ENCODE data around the gene CORO2B.

Gene CORO2B

DNA sequence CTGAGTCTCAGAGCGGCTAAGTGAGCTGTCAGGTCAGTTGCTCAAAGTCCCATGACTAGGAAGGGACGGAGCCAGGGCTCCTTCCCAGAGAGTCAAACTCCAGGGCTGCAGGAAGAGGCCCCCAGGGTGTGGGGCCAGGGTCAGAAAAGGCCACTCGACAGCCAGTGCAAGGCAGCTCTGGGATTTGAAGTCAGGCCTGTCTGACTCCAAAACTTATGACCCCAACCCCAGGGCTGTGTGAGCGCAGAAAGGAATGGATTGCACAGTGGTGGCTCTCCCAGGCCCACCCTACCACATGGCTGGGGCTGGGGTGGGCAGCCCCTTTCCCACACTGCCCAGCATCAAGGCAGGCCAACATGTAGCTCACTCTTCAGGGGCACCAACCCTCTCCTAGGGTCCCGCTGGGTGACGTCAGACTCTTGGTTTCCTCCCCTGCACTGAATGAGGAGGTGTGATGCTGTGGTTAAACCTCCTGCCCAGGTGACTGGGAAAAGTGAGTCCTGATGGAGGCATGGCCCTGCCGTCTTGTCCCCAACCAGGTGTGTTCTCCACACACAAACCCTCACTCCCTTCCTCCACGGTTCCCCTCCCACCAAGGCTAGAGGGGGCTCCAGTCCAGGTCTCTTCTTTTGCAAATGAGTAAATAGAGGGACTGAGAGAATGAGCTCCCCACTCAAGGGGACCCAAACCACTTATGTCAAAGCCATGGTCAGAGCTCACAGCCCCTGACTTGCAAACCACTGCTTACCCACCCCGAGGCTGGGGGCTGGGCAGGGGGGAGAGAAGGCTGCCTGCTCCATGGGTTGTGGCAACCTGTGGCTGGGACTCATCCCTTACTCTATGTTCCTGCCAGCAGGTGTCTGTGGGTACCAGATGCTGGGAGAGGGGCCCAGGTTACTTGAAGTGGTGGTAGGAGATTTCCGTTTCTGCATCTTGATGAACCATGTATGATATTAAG is 23.8 kb upstream of the CORO2B start:
- no peak for DNase-seq (ENCODE audit: low read depth)

DNA sequence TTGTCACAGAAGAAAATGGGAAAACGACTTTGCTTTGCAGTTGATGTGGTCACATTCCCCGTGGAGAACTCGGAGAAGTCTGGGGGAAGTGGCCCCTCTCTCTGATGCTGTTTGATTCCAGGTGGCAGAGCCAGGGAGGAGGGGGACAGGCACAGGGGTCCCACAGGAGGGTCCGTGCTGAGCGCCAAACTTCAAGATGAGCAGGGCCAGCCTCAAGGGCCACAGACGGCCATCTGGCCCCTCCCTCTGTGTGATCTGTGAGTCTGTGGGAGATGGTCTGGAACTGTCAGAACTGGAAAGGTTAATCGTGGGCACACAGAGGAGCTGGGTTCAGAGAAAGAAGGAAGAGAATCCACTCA is 23.1 kb upstream of the CORO2B start:
- no peak for DNase-seq (ENCODE audit: low read depth)

DNA sequence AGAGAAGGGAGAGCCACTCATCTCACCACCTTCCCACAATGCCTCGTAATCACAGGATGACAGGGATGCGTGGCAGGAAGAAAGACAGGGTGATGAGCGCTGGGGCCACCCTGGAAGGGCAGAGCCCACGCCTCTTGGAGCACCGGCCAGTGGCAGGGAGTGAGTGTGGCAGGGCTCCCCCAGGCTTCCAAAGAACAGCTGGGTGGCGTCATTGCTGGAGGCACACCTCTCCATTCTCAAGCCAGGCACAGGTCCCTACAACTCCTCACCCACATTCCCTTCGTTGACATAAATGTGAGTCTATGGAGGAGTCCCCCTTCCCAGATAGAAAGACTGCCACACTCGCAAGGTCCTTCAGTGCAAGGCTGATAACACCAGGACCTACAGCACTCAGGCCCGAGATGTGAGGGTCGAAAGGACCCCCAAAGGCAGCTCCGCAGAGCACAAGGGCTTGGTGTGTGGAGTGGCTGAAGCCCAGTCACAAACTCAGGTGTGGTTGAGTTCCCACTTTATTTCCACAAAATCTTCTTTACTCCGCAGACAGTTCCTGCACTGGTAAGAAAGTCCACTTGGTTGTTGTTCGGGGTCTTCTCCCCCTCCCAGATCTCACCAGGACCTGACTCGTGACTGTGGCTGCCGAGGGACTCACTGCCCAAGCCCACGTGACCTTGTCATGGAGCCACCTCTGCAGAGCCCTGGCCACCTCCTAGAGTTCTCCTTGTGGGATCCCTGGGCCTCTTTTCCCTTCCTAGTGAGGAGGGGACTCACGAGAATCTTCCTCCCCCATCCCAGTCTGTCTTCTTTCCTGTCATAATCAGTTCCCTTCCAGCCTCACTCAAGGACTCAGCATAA is 22.4 kb upstream of the CORO2B start:
- no peak for DNase-seq (ENCODE audit: low read depth)

DNA sequence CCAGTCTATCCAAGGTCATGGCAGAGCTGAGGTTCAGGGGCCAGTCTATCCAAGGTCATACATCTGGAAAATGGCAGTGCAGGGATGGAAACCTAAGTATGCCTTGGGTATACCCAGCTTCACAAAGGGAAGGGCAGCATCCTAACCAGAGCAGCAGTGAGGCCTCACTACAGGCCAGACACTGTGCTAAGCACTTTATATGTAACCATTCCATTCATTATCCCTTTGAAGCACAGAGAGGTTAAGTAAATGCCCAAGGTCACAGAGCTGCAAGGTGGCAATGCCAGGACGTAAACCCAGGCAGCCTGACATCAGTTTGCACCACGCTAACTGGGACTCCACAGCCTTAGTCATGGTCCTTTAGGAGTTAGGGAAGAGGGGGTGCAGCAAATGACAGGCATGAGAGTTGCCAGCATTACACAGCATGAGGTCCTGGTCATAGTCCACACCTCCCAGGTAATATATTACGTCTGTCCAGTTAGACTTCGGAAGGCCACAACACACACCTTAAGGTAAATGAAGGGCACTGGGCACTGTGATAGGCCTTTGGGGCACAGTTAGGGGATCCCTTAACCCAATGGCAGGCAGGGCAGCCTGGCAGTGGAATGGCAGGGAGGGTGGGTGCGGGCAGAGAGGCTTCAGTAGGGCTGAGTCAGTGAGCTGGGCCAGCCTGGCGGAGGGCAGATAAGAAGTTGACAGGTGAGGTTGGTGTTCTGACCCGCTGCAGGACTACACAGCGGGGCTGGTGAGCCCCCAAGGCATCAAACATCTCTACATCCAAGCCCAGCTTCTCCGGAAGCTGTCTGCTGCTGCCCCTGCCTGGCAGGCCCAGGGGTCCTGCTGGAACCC is 21.1 kb upstream of the CORO2B start:
- DNase-seq (ENCODE audit: low read depth): no peak

DNA sequence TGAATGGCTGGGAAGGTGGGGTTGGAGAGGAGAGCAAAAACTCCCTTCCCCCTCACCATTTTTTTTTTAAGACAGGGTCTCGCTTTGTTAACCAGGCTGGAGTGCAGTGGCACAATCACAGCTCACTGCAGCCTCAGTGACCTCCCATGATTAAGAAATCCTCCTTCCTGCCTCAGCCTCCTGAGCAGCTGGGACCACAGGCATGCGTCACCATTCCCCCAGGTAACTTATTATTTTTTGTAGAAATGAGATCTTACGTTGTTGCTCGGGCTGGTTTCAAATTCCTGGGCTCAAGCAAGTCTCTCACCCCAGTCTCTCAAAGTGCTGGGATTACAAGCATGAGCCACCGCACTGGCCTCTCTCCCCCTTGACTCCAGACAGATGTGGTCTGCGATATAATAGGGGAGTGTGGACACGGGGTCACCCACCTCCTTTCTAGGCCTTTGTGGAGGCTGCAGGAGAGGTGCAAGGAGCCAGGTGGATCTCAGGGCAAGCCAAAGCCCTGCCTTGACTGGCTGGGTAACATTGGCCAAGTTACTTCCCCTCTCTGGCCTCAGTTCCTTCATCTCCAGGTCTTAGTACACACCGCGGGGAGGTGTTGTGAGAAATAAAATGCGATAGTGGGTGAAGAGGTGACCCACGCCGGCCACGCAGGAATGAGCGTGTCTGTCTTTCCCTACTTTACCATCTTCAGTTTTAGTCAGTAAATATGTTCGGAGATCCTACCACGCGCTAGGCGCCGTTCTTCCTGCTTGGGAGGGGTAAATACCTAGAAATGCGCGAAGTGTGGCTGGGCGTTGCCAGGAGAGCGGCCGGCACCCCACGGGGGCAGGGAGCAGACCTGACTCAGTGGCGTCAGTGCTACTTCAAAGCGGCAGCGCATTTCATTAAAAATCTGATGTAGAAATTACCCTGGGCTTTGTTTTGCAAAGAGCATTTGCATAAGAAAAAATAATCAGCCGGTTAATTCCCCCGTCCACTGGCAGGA is 20.2 kb upstream of the CORO2B start:
- DNase-seq (ENCODE audit: low read depth): no peak

DNA sequence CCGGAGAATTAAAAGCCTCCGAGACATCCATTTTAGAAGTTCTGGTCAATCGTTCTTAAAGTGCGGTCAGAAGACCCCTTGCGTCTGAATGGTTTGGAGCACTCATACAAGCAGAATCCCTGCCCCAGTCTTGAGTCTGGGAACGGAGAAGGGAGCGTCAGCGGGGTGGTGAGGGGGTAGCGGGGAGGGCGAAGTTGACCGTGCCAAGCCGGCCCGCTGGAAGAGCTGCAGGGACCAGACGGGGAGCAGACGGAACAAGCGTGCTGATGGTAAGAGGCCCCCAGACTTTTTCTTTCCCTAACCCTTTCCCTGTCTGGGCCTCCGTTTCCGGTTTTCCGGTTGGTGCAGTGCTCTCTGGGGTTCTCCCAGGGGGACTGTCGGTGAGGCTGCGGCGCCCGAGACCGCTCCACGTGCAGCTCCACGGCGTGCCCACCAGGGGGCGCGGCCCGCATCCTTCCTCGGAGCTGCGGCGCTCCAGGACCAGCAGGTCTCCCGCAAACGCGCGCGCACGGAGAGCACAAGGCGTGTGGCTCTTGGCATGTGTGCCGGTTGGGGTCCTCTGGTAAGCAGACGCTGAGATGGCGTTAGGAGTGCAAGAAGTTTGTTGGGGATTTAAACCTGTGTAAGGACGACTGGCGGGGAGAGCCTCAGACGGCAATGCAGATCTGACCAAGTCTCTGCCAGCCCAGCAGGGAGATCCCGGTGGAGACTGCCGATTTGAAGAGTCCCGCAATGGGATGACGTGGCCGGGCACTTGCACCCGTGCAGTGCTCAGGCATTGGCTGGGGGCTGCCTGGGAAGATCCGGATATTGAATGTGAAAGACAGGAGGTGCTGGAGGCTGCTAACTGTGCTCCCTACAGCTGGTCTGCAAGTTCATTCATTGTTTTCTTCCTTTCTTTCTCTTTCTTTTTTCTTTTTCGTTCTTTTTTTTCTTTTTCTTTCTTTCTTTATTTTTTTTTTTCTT is 19.2 kb upstream of the CORO2B start:
- DNase-seq (ENCODE audit: low read depth): peak; percentile 58

DNA sequence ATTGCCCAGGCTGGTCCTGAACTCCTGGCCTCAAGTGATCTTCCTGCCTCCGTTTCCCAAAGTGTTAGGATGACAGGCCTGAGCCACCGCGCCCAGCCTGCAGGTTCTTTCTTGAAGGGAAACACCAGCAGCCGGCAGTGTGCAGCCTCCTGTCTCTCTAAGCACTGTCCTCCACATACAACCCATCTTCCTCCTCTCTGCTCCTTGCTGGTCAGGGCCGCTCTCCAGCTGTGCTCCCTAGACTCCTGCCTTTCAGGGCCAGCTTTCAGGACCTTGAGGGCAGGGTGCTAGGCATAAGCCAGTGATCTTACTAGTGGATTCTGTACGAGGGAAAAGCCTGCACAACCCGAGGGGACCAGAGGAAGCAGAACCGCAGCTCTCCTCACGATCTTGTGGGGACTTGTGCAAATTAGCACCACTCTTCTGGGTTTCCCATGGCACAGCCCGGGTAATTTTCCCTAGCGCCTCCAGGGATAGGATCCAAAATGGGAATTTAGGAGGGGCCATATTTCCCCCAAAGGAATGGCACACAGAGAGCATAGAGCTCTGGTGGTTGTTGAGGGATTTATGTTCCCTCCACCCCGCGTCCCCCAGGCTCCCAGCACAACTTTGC is 18.2 kb upstream of the CORO2B start:
- DNase-seq (ENCODE audit: low read depth): no peak

DNA sequence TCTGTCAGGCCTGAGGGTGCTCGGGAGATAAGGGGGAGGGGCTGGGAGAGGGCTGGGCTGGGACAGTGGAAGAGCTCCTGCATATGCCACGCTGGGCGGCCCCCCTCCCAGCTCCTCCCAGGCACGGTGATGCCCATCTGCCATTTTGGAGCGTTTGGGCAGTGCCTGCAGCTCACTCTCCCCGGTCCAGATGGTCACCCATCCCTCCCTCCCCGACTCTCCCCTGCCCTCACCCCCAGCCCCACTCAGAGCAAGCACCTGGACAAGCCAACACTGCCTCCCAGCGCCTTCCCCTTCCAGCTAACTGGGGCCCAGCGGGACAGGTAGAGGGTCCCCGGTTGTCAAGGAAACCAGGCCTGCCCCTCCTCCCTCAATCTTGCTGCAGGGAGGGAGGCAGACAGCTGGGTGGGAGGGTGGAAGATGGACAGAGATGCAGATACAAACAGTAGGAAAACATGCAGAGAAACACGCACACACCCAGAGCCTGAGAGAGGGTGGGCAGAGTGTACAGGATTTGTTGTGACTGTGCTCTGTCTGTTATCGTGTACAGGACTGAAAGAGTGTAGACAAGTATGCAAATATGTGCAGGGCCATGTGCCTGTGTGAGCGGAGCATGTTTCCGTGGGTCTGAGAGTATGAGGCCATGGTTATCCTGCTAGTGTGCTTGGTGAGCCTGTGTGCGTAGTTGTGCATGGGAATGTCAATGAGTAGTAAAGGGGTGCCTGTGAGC is 17.5 kb upstream of the CORO2B start:
- no peak for DNase-seq (ENCODE audit: low read depth)

DNA sequence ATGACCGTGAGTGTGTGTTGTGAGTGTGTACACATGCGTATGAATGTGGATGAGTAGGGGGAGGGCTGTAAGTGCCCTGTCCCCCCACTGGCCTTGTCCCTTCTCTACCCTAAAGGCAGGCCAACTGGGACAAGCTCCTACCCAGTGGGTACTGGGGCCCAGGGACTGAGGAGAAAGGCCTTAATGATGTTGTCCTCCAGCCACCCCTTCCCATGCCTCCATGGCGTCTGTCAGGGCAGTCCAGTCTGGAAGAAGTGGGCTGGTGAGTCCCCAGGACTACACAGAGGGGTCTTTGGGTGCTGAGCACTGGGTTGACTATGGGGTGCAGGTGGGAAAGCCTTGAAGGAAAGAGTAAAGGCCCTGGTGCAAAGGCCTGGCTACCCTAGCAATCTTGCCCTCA is 16.9 kb upstream of the CORO2B start:
- DNase-seq (ENCODE audit: low read depth): no peak

DNA sequence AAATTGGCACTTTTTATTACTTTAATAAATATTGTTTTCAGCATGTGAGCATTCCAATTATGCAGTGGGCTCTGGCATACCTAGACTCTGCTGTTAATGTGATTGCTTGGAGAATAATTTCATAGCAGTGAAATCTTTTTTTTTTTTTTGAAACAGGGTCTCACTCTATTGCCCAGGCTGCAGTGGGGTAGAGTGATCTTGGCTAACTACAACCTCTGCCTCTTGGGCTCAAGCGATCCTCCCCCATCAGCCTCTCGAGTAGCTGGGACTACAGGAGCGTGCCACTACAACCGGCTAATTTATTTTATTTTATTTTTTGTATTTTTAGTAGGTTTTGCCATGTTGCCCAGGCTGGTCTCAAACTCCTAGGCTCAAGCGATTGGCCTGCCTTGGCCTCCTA is 14.6 kb upstream of the CORO2B start:
- no peak for DNase-seq (ENCODE audit: low read depth)

DNA sequence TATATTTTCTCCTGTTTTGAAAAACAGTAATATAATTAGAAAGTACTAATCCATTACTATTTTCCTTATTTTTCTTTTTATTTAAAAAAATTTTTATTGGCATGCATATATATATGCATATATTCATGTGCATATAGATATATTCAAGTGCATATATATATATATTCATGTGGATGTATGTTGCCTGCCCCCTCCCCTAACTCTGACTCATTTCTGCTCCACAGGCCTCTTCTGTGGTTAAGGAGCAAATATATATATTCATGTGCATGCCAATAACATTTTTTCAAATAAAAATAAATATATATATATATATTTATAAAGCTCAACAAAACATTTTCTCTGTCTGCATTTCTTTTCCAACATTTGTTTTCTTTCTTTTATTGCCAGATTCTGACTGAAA is 13.6 kb upstream of the CORO2B start:
- DNase-seq (ENCODE audit: low read depth): no peak

DNA sequence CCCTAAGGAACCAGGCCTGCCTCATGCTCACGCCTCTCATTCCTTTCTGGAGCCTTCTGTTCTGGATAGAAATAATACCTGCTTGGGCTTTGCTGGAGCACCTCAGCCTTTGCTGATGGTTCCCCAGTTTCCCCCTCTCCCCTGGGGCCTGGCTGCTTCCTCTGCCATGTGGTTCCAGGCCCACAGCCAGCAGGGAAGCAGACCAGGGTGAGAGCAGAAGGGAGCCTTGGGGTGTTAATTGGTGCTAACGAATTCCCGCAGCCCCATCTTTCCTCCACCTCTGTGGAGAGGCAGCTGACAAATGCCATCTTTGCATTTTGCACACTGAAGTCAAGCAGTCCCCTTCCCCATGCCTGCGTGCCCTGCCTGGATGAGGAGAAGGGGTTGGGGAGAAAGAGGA is 13.1 kb upstream of the CORO2B start:
- no peak for DNase-seq (ENCODE audit: low read depth)

DNA sequence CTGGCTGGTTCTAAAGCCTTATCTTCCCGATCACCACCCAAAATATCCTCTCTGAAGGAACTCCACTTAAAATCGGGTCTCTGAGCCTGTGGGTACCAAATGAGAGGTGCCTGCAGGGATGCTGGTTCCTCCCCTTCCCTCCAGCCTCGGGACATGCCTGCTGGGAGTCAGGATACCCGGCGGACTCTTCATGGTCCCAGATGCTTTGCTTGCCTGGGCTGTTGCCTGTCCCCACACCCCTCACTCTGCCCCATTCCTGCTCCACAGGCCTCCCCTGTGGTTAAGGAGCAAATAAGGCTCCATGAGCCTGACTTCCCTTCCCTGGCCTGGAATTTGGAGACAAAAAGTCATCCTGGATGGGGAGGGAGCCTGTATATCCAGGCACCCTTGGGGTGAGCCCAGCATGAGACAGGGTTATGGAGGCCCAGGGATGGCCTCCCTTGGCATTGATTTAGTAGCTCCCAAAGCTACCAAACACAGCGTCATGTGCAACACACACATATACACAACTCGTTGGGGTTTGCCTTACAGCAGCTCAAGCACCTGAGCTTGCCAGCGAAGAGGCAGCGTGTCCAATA is 12.3 kb upstream of the CORO2B start:
- DNase-seq (ENCODE audit: low read depth): no peak

DNA sequence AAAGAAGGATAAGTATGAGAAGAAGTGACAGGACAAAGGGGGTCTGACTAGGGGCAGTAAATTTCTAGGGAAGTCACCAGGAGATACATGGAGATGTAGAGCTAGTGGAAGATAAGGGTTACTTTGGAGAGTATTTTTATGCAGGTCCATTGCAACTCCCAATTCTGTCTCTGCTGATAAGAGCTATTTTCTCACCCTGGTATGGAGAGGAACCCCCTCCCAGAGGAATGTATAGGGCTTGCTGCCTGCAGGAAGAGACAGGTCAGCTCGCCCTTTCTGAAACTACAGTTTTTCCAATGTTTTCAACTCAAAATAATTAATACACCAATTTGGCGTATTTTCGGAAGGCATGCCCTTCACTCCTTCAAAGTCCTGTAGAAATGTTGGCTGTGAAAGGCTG is 11.4 kb upstream of the CORO2B start:
- DNase-seq (ENCODE audit: low read depth): no peak

DNA sequence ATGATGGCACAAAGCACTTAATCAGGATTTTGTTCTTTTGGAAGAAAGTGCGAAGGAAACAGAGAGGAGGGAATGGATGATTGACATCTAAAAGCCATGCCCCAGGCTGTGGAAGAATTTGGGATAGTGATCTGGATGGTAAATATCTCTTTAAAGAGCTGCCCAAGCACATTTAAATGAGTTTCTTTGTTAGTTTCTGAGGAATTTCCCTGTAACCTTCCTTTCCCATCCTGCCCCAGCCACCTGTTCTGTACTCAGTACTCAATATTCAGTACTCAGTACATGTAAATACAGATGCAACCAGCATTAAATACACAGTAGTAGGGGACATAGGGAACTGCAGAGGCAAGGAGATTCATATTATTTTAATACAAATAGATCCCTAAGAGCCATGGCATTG is 7.8 kb upstream of the CORO2B start:
- DNase-seq (ENCODE audit: low read depth): no peak

DNA sequence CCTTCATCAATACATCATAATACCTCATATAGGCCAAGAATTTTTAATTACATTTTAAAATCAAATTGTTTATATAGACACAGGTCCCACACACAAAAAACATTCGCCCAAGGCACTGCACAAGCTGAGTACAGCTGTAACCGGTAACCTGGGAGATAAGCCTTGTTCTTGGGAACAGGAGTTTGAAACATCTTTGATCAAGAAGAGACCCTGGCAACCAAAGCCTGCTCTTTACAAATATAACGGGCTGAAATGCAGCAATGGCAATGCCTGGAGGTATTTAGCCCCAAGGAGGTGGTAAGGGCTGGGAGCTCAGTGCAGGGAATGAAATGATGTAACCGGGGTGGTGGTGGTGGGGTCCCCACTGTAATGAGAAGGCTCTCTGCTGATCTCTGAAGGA is 7.2 kb upstream of the CORO2B start:
- DNase-seq (ENCODE audit: low read depth): no peak

DNA sequence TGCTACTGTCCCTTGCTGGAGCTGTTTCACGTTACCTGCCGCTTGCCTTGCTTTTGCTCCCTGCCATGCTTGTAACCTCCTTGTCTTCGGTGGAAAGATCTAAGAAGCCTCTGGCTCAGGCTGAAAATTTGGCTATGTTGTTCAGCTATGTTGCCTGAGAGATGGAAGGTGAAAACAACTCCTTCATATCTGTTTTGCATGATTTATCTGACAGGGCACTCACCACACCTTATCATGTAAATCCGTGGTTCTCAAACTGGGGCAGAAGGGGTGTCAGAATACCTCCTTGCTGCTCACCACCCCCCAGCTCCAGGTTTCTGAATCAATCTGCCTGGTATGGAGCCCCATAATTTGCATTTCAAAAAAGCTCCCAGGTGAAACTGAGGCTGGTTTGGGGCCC is 6.5 kb upstream of the CORO2B start:
- DNase-seq (ENCODE audit: low read depth): no peak

DNA sequence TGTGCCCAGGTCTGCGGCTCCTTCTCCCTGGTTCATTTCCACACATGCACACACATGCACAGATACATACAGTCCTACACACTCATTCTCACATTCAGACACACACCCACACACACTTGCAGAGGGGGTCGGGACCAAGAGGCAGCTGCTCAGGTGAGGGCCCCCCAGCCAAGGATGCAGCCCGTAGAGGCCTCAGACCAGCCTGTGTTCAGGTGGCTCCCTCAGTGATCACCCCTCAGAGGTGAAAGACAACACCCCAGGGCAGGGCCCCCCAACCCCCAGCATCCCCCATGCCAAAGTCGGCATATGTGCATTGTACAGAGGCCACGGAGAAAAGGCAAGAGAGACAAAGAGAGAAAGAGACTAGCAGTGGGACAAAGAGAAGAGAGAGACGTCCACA is 5.9 kb upstream of the CORO2B start:
- DNase-seq (ENCODE audit: low read depth): no peak

Data from activated T-cell treated with anti-CD3 and anti-CD28 coated beads for 1 hour (primary cell).